Suppressor macrophage treated with lipopolysaccharide for 4 hours (primary cell): ENCODE measurements around the gene PRSS56.
"Not testable (repeated sequence)": the region's sequence is repeated elsewhere in the genome, so short reads cannot be mapped to it uniquely, and the experiment has no call there.

Experiments used
- DNase-seq: peaks from one replicate; pipeline ENCODE4 v3.0.0-alpha.2; 2020

Gene PRSS56

DNA sequence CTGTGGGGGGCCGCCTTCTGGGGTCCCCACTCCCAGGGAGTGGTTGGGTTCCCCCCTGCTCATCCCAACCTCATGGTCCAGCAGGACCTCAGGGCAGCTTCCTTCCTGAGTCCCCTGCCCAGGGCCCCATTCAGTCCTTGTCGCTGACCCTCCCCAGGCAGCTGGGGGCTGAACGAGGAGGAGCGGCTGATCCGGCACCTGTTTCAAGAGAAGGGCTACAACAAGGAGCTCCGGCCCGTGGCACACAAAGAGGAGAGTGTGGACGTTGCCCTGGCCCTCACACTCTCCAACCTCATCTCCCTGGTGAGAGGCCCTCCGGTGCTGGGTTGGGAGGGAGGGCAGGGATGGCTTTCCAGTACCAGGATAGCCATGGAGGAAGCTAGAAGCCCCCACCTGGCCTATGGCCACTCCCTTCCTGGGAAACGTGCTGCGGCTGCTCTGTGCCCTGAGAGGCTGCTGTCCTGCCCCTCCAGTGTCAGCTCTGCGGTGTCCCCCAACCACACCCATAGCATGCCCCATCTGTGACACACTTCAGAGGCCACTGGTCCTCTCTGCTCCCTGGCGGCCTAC, 6.3 kb downstream of the PRSS56 start:
- DNase-seq, result no peak

DNA sequence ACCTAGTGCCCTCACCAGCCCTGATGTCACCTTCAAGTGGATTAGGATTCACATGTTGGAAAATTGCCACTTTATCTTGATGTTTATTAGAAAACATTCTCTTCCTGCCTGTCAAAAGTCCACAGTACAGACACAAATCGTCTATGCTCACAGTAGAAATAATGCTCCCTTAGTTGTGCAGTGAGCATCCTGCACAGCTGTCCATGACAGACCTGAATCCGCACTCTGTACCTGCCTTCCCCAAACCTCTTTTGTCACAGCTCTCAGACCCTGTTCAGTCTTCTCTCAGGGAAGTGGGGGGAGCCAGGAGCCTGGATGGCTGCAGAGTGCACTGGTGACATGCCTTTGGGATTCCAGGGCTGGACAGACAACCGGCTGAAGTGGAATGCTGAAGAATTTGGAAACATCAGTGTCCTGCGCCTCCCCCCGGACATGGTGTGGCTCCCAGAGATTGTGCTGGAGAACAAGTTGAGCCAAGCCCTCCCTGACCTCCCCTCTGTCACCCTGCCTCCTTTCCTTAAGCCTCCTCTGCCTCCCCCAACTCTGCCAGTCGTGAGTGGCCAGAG, 7.8 kb downstream of the PRSS56 start:
- DNase-seq, result no peak

DNA sequence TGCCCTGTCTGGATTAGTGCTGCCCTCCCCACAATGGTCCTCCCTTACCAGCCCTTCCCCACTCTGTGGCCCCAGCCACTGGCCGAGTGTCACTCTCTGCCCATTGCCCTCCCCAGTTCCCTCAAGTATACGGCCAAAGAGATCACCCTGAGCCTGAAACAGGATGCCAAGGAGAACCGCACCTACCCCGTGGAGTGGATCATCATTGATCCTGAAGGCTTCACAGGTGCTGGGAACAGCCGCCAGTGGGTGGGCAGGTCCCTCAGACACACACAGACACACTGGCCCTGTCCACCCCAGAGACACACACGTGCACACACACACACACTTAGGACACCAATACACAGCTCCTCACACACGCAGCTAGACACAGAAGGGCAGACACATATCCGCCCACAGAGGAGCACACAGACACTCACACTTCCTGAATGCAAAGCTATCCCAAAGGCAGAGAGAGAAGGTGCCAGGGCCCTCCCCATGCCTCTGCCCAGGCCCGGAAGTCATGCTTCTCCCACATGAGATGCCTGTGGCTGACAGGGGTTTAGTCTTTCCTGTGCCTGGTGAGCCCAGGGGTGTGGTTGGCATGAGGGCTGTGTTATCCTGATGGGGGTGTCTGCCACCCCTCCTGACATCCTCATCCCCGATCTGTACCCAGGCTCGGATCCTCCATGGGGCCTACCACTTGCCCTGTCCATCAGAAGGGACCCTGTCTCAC, 8.7 kb downstream of the PRSS56 start:
- peak; percentile 30 for DNase-seq

DNA sequence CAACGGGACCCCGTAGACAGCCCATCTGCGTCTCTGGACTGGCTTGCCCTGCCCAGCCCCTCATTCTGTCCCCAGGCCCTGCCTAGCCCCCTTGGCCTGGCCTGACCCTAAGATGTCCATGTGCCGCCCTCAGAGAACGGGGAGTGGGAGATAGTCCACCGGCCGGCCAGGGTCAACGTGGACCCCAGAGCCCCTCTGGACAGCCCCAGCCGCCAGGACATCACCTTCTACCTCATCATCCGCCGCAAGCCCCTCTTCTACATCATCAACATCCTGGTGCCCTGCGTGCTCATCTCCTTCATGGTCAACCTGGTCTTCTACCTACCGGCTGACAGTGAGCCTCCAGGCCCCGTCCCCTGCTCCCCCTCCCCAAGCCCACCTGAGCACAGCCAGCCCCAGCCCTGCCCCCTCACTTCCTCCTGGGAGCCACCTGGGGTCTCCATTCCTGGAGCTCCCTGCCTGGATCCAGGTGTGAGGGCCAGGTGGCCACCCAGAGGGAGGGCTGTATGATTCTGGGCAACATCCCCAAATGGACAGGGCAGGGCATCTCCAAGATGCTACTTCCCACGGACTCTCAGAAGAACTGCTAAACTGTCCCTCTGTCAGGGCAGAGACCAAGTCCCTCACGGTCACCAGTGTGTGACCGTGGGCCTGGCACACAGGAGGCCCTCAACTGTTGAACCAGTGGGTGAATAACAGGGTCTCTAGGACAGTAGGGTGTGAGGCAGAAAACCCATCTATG, 9.8 kb downstream of the PRSS56 start:
- DNase-seq, result no peak

DNA sequence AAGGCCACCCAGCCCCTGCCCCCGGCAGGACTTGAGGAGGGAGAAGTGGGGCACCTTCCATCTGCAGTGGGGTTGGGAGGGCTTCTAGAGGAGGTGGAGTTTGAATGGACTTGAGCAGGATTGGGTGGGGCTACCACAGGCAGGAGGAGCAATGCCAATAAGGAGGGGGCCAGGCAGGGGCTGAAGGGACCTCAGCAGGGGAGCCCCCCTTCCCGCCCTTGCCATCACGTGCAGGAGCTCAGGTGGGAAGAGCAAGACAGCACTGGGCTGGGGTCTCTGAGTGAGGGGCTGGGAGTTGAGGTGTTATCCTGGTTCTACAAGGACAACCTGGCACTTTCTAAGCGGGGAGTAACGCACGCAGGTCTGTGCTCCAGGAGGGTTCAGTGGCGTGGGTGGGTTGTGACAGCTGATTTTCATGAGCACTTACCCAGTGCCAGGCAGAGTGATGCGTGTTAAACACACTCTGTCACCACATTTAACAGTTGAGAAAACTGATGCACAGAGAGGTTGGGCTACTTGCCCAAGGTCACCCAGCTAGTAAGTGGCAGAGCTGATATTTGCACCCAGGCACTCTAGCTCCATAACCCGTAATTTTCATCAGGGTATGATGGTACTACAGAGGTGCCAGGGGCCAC, 10.6 kb downstream of the PRSS56 start:
- no peak for DNase-seq

DNA sequence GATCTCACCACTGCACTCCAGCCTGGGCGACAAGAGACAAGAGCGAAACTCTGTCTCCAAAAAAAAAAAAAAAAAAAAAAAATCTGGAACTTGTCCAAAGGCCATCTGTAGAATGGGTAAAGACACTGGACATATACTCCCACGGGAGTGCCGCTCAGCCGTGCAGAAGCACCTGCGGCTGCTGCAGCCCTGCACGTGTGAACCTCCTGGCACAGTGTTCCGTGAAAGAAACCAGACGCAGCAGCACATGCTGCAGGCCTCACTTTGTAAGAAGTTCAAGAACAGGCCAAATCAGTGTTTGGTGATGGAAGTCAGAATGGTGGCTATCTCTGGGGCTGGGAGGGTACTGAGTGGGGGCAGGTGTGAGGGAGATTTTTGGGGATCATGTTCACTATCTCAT, 12.2 kb downstream of the PRSS56 start:
- DNase-seq, result no peak

DNA sequence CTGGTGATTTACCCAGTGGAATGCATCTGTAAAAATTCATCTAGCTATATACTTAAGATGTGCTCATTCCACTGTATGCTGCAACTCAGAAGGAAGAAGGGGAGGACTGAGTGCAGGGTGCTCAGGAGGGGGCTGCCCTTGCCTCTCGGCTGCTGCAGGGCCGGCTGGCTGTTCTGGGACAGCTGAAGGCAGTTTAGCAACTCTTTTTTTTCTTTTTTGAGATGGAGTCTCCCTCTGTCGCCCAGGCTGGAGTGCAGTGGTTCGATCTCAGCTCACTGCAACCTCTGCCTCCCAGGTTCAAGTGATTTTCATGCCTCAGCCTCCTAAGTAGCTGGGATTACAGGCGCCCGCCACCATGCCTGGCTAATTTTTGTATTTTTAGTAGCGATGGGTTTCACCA, 12.6 kb downstream of the PRSS56 start:
- DNase-seq, result not testable (repeated sequence)

DNA sequence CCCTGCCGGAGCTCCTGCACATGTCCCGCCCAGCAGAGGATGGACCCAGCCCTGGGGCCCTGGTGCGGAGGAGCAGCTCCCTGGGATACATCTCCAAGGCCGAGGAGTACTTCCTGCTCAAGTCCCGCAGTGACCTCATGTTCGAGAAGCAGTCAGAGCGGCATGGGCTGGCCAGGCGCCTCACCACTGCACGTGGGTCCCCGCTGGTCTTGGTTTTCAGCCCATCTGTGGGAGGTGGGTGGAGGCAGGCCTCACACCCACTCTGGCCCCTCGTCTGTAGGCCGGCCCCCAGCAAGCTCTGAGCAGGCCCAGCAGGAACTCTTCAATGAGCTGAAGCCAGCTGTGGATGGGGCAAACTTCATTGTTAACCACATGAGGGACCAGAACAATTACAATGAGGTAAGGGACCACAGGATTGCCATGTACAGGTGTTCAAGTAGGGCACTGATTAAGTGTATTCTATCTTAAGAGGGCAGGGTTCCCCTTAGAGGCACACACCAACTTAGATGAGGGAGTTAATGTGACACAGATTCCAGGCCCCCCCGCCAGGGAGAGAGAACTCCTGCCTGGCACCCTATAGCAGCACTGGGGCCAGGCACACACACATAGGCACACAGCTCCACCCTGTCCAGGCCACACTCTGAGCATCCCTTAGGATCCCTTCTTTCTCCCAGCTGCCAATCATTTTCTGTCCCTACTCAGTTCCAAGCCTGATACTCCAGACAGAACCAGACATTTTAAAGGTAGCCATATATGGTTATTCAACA, 13.9 kb downstream of the PRSS56 start:
- no peak for DNase-seq

DNA sequence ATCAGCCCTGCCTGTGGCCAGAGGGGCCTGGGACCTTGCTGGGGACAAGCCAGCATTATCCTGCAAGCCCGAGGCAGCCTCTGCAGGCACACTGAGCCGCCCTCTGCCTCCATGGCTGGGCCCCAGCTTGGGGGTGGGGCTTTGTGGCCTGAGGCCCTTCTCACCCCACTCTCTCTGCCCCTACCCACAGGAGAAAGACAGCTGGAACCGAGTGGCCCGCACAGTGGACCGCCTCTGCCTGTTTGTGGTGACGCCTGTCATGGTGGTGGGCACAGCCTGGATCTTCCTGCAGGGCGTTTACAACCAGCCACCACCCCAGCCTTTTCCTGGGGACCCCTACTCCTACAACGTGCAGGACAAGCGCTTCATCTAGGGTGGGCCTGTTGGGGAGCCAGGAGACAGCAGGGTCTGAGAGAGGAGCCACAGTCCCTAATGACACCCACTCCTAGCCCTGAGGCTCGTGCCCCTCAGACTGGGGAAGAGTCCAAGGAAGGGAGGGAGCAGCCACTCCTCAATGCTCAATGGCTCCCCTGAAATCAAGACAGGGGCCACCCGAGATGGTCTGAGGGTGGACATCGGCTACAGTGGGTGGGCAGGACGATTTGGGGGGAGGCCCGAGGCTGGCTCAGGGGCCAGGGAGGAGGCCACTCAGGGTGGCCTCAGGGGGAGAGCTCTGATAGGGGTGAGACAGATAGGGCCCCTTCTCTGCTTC, 14.9 kb downstream of the PRSS56 start:
- DNase-seq, result no peak

DNA sequence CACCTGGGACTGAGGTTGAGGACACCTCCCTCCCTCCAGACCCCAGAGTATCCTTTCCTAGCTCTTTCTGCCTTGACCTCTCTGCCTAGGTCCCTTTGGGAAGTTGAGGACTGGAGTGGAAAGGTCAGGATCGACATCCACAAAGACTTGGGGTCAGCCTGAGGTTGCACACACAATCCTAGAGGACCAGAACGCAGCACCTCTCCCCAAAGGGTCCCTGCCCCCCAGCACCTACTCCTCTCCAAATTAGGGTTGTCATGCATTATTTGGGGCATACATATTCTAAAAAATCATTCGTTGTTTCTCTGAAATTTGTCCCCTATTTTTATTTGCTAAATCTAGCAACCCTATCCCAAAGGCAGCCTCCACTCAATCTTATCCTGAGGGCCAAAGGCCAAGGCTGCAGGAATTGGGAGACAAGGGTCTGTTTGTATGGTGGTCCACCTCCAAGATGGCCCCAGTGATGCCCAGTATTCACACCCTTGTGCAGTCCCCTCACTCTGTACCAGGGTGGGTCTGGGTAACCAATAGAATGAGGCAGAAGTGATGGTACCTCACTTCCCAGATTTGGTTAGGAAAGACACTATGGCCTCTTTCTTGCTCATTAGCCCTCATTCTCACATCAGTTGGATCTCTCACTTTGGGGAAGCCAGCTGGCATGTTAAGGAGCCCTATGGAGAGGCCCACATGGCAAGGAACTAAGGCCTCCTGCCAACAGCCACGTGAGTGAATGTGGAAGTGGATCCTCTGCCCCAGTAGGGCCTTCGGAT, 15.8 kb downstream of the PRSS56 start:
- DNase-seq, result no peak

DNA sequence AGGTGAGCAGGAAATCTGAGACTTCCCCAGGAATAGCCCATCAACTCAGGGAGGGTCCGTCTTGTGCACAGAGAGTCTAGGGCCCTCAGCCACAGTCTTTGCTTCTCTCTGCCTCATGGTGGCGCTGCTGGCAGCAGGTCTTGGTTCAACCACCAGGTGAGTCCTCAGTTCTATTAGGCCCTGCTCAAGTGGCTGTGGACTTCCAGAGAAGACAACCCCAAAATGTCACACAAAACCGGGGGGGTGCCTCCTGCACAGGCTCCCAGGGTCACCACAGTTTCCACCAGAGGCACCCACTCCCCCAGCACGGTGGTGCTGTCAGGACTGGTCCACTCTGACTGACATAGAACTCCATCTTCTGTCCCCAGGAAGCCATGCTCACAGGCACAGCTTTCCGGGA, 16.9 kb downstream of the PRSS56 start:
- no peak for DNase-seq

DNA sequence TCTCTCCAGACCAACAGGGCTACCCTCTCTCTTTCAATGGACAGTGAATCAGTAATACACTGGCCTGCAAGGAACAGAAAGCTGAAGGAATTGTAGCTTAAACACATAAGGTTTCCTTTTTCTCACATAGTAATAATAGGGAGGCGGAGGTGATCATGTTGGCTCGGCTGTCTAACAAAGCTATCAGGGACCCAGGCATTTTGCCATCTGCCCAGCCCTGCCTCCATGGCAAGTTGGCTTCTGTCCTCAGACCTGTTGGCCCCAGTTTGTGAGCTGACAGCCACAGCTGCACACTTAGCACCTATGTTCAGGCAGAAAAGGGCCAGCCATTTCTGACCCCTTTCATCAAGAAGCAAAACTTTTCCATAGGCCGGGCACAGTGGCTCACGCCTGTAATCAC, 17.3 kb downstream of the PRSS56 start:
- DNase-seq, result no peak

DNA sequence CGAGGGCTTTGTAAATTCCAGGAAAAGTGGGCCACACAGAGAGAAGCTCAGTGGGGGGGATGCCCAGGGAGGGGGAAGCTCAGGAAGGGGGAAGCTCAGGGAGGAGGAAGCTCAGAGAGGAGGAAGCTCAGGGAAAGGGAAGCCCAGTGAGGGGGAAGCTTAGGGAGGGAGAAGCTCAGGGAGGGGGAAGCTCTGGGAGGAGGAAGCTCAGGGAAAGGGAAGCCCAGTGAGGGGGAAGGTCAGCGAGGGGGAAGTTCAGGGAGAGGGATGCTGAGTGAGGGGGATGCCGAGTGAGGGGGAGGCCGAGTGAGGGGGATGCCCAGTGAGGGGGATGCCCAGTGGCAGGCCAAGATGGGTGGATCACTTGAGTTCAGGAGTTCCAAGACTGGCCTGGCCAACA, 18.5 kb downstream of the PRSS56 start:
- peak; percentile 47 for DNase-seq

DNA sequence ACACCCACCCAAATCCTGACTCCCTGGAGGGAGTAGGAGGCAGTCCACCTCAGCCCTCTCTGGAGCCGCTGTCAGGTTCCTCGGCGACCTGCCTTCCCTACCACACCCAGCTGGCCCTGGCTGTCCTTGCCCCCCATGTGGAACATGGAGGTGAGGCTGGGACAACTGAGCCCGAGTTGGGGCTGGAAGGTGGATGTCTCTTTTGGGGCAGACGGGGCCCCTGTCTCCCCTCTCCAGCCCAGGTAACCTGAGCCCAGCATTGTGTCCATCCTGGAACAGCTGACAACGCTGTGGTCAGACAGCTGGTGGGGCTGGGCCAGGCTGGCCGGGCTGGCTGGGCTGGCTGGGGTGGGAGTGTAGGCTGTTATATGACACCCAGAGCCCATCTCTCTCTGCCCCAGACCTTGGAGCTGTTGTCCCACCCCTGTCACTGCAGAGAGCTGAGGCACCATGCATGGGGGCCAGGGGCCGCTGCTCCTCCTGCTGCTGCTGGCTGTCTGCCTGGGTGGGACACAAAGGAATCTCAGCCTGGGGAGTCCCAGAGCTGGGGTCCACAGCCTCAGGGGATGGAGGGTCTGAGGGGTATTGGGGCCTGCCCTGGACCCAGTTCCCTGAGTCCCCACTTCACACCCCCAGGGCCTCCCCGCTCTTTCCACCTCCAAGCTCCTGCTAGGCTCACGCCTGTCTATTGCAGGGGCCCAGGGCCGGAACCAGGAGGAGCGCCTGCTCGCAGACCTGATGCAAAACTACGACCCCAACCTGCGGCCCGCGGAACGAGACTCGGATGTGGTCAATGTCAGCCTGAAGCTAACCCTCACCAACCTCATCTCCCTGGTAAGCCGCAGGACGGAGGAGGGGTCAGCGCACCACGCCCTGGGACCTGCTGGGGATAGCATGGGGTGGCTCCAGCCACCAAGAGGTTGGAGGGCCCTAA, 19.4 kb downstream of the PRSS56 start, which contains the start of gene CHRNG:
TSS of gene CHRNG (plus strand) at position 395 of the 934 bp plus-strand sequence. CDS start at position 451, 56 bp downstream.
- no peak for DNase-seq

DNA sequence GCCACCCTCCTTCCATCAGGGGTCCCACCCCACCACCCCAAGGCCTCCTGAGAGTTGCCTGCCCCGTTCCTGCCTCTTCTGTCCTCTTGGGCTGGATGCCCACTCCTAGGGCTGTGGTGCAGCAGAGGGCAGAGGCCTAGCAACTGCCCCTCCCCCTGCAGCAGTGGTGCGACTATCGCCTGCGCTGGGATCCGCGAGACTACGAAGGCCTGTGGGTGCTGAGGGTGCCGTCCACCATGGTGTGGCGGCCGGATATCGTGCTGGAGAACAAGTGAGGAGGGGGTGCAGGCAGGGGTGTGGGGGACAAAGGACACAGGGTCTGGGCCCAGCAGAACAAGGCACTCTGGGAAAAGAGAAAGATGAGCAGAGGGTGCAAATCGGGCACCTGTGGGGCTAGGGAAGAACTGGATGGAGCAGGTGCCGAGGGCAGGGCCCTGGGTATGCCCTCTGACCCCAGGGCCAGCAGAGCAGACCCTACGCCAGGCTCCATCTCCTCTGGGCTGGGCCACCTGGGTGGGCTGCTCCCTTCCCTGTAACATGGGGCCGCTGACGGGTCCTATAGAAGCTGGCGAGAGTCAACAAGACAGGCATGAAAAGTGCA, 20.4 kb downstream of the PRSS56 start:
- DNase-seq, result no peak

DNA sequence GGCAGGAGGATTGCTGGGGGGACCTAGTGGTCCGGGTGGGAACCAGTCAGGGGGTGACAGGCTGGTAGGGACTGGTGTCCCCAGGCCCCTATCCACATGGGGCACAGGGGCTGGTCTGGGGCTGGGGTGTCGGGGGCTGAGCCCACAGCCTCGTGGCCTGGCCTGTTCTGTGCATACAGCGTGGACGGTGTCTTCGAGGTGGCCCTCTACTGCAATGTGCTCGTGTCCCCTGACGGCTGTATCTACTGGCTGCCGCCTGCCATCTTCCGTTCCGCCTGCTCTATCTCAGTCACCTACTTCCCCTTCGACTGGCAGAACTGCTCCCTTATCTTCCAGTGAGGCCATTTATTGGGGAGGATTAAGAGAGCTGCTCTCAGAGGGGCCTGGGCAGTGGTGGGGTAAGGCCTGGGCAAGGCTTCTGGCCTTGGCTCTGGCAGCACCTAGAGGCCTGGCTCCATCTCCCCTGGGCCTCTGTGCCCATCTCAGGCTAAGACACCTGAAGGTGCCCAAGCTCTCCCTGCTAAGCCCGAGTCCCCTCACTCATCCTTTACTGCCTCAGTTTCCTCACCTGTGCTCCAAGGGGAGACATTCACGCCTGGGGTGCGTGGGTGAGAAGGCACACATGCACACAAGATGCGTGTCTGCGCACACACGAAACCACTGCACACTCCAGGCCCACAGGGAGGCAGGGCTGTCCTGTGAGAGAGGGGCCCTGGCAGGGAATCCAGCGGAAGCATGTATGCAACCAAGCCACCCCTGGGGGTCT, 21.2 kb downstream of the PRSS56 start:
- peak; percentile 15 for DNase-seq

DNA sequence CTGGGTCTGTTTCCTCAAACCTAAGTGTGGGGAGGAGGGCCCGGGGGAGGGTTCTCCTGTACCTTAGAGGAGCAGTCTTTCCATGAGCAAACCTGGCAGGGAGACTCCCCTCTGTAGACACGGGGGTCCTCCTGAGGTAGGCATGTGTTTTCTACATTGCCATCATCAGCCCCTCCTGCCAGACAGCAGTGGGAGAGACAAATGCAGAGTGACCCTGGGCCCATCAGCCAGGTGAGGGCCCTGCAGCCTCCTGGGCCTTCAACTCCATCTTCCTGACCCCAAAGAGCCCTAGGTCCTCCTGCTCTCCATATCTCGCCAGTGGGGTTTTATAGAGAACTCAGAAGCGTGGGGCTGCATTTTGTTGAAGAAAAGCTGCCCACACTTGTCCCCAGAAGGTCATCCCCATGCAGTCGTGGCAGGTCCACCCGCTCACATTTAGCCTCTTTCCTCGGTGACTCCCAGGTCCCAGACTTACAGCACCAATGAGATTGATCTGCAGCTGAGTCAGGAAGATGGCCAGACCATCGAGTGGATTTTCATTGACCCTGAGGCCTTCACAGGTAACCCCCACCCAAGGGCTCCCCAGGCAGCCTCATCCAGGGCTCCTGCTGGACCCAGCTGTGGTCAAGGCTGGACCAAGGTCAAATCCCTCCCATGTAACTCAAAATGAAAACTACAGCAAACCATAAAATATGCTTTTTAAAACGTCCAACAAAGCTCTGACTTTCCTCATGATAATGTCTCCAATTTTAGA, 21.9 kb downstream of the PRSS56 start:
- DNase-seq, result no peak
